IMR-90 (cell line): ENCODE data around the gene MUC5B. TPM values are rescaled to one million over a fixed set of nuclear protein-coding genes. Genes with fewer than 3 reads are reported as not detected.

ENCODE experiments used
- ATAC-seq: fragments of 200-7000 bp; cut with Tn5 transposase; 2 replicates; pipeline ENCODE4 v1.9.1; 2020; ENCODE audit warnings: low read depth, mild to moderate bottlenecking, moderate library complexity
- BruUV-seq: library from RNA; stranded (reverse); fragments of 400-500 nt; replicated peaks from 2 replicates; lab custom pipeline; 2021; lab: Mats Ljungman, UMichigan
- CTCF ChIA-PET: fragments of 300-600 bp; formaldehyde crosslinking; extraction: SDS; loops from one replicate; lab custom pipeline; 2021; ENCODE audit warnings: antibody characterized with exemption; lab: Yijun Ruan, JAX
- POLR2A ChIA-PET: fragments of 300-600 bp; sonication (Branson Sonifier 250); formaldehyde crosslinking; loops from one replicate; lab custom pipeline; 2022; ENCODE audit warnings: antibody characterized with exemption; ENCODE audit not compliant: unreplicated experiment; lab: Charles Lee
- DNase-seq: peaks from one replicate; pipeline ENCODE4 v3.0.0; 2013
- H2AFZ ChIP-seq: replicated peaks from 2 replicates; pipeline ENCODE3; 2013; ENCODE audit warnings: low read length, mild to moderate bottlenecking; ENCODE audit not compliant: poor library complexity
- H2AK5ac ChIP-seq: 2 replicates; pipeline ENCODE4 v1.6.1; 2013; ENCODE audit warnings: low read depth, low read length, inconsistent platforms
- H2AK9ac ChIP-seq: replicated peaks from 2 replicates; pipeline ENCODE3; 2013; ENCODE audit warnings: mild to moderate bottlenecking, low read depth, low read length, moderate library complexity; ENCODE audit not compliant: poor library complexity
- H2BK120ac ChIP-seq: 2 replicates; pipeline ENCODE4 v1.6.1; 2013; ENCODE audit warnings: low read depth, low read length, inconsistent platforms
- H2BK15ac ChIP-seq: 3 replicates; pipeline ENCODE4 v1.6.1; 2013; ENCODE audit warnings: low read depth, low read length, inconsistent platforms
- H2BK20ac ChIP-seq: 2 replicates; pipeline ENCODE4 v1.6.1; 2013; ENCODE audit warnings: low read depth, mild to moderate bottlenecking, inconsistent platforms, low read length, moderate library complexity
- H2BK5ac ChIP-seq: 2 replicates; pipeline ENCODE4 v1.6.1; 2013; ENCODE audit warnings: mild to moderate bottlenecking, low read depth, low read length, inconsistent platforms; ENCODE audit not compliant: poor library complexity, severe bottlenecking
- H3K14ac ChIP-seq: replicated peaks from 2 replicates; pipeline ENCODE4 v1.6.1; 2013; ENCODE audit warnings: low read depth, low read length, inconsistent platforms
- H3K18ac ChIP-seq: 2 replicates; pipeline ENCODE4 v1.6.1; 2013; ENCODE audit warnings: low read depth, low read length, control low read depth
- H3K23ac ChIP-seq: 2 replicates; pipeline ENCODE4 v1.6.1; 2013; ENCODE audit warnings: low read depth, low read length, inconsistent platforms
- H3K27ac ChIP-seq: 2 replicates; pipeline ENCODE4 v1.5.1; 2013; ENCODE audit warnings: mild to moderate bottlenecking, control low read depth, low read length; ENCODE audit not compliant: insufficient read depth
- H3K27me3 ChIP-seq: 2 replicates; pipeline ENCODE4 v1.6.1; 2013; ENCODE audit warnings: low read length; ENCODE audit not compliant: control insufficient read depth, insufficient read depth
- H3K36me3 ChIP-seq: 2 replicates; pipeline ENCODE4 v1.6.1; 2013; ENCODE audit warnings: low read length, mixed read lengths; ENCODE audit not compliant: control insufficient read depth, insufficient read depth
- H3K4ac ChIP-seq: 2 replicates; pipeline ENCODE4 v1.6.1; 2013; ENCODE audit warnings: low read depth, low read length, inconsistent platforms
- H3K4me1 ChIP-seq: 2 replicates; pipeline ENCODE4 v1.6.1; 2013; ENCODE audit warnings: low read length, mixed read lengths; ENCODE audit not compliant: control insufficient read depth, insufficient read depth
- H3K4me2 ChIP-seq: 2 replicates; pipeline ENCODE4 v1.6.1; 2013; ENCODE audit warnings: low read depth, mild to moderate bottlenecking, control low read depth, low read length, moderate library complexity
- H3K4me3 ChIP-seq: 2 replicates; pipeline ENCODE4 v1.5.1; 2013; ENCODE audit warnings: low read depth, mild to moderate bottlenecking, control low read depth, low read length, moderate library complexity; ENCODE audit not compliant: insufficient read depth
- H3K56ac ChIP-seq: 2 replicates; pipeline ENCODE4 v1.6.1; 2013; ENCODE audit warnings: low read length, inconsistent platforms; ENCODE audit not compliant: insufficient read depth; ENCODE audit errors: extremely low read depth
- H3K79me1 ChIP-seq, 2 experiments: 2 replicates each; pipeline ENCODE4 v1.6.1; 2013; ENCODE audit warnings: low read length in 2 of 2, inconsistent platforms in 1 of 2, low read depth in 1 of 2
- H3K9ac ChIP-seq: 2 replicates; pipeline ENCODE4 v1.6.1; 2013; ENCODE audit warnings: low read depth, low read length, control low read depth
- H3K9me1 ChIP-seq: 2 replicates; pipeline ENCODE4 v1.6.1; 2013; ENCODE audit warnings: low read length, inconsistent platforms; ENCODE audit not compliant: insufficient read depth
- H3K9me3 ChIP-seq: 2 replicates; pipeline ENCODE4 v1.6.1; 2013; ENCODE audit warnings: low read length; ENCODE audit not compliant: control insufficient read depth, insufficient read depth
- H4K20me1 ChIP-seq: 2 replicates; pipeline ENCODE4 v1.6.1; 2013; ENCODE audit warnings: low read length, inconsistent platforms; ENCODE audit not compliant: insufficient read depth
- H4K5ac ChIP-seq: 2 replicates; pipeline ENCODE4 v1.6.1; 2013; ENCODE audit warnings: mild to moderate bottlenecking, low read depth, low read length, control low read depth
- H4K8ac ChIP-seq, 2 experiments: 2 replicates each; pipeline ENCODE4 v1.6.1; 2013; ENCODE audit warnings: low read depth in 2 of 2, low read length in 2 of 2, control low read depth in 1 of 2, inconsistent platforms in 1 of 2
- H4K91ac ChIP-seq: 2 replicates; pipeline ENCODE4 v1.6.1; 2013; ENCODE audit warnings: low read depth, low read length, inconsistent platforms; ENCODE audit not compliant: insufficient read depth
- NFE2L2 ChIP-seq: fragments of 150-350 bp; IDR thresholded peaks from 2 replicates; pipeline ENCODE4 v1.6.1; 2016; ENCODE audit warnings: low read depth, mild to moderate bottlenecking, low read length
- WGBS, 2 experiments: methylation state at CpG; one replicate each; pipeline versions ENCODE4 v1.1.5 to v1.1.7; 2013; ENCODE audit warnings: missing lambda C conversion rate in 2 of 2; ENCODE audit not compliant: insufficient read length in 1 of 2; ENCODE audit errors: extremely low coverage in 2 of 2; 5-methylcytosine and 5-hydroxymethylcytosine counted together
- dilution Hi-C: fragments of 300-500 bp; cut with HindIII; formaldehyde crosslinking; loops from one replicate; pipeline ENCODE4 v1.14.3; 2018; ENCODE audit warnings: low sequenced_read_pairs; ENCODE audit not compliant: unreplicated experiment
- in situ Hi-C: fragments of 300-500 bp; cut with MboI; formaldehyde crosslinking; loops from 3 replicates; pipeline ENCODE4 v1.14.3; 2019; ENCODE audit warnings: low sequenced_read_pairs, inconsistent platforms, mixed read lengths
- intact Hi-C: fragments of 100-400 bp; cut with micrococcal nuclease; formaldehyde crosslinking; loops from 2 replicates; pipeline ENCODE4 v1.10.0; 2022
- polyA plus RNA-seq, 3 experiments: library from polyadenylated mRNA; depleted of rRNA; stranded (reverse); fragments of >200 nt; gene quantifications; 2 replicates each; pipeline ENCODE4 v1.2.3, GENCODE V29; 2012; ENCODE audit warnings: low replicate concordance in 1 of 3
- total RNA-seq: library from RNA; depleted of rRNA; stranded (reverse); fragments of >200 nt; gene quantifications from 2 replicates; pipeline ENCODE4 v1.2.3, GENCODE V29; 2012

The MUC5B gene
- total and polyA plus RNA-seq, 2 of the 4 experiments (the other 2 are of a cell fraction) = not detected

GRCh38 chr11:1178906-1179305 lies 44.0 kb upstream of the MUC5B start:
- H3K56ac ChIP-seq = no peak overlapping the region
- H3K79me1 ChIP-seq = no peaks in the 10 kb centered on the region
- ATAC-seq = no peak
- H2AK9ac ChIP-seq = no peak overlapping the region
- no peaks in the 10 kb centered on the region for H3K36me3 ChIP-seq
- H3K27me3 ChIP-seq = no peaks in the 10 kb centered on the region
- intact Hi-C loops = no loop called here
- no peak overlapping the region for H2BK5ac ChIP-seq
- no peak overlapping the region for H3K27ac ChIP-seq
- no peak overlapping the region for H4K8ac ChIP-seq
- in situ Hi-C loops = no loop called here
- no peak overlapping the region for H4K91ac ChIP-seq
- H4K20me1 ChIP-seq = no peaks in the 10 kb centered on the region
- no peak overlapping the region for H2AK5ac ChIP-seq
- H3K9me1 ChIP-seq = no peaks in the 10 kb centered on the region
- POLR2A ChIA-PET = no interaction called here
- no peak overlapping the region for H3K9ac ChIP-seq
- H3K4ac ChIP-seq = no peak overlapping the region
- no peak overlapping the region for H2AFZ ChIP-seq
- no peak overlapping the region for H3K18ac ChIP-seq
- CTCF ChIA-PET = no interaction called here
- DNase-seq = no peak
- dilution Hi-C loops = no loop called here
- TF ChIP-seq NFE2L2 = no peak
- no TSS peak for BruUV-seq
- no peaks in the 10 kb centered on the region; the same call in 1 of the 2 replicates for H3K9me3 ChIP-seq
- no peak overlapping the region for H3K23ac ChIP-seq
- H3K4me3 ChIP-seq = no peak overlapping the region
- WGBS, 2 experiments = 91% methylated on average over 8 of the region's 29 CpGs; no CpG with 5 or more reads in 1 of the 2 experiments
- H3K4me2 ChIP-seq = no peak overlapping the region
- no peak overlapping the region for H2BK120ac ChIP-seq
- H3K4me1 ChIP-seq = no peaks in the 10 kb centered on the region
- H4K5ac ChIP-seq = no peak overlapping the region
- H2BK15ac ChIP-seq = no peak overlapping the region
- no peak overlapping the region for H3K14ac ChIP-seq
- no peak overlapping the region for H2BK20ac ChIP-seq
